Activated T-cell treated with anti-CD3 and anti-CD28 coated beads for 24 hours (primary cell): Measurements from ENCODE around the gene ERICH6.

ENCODE experiments used
- DNase-seq: peaks from one replicate; pipeline ENCODE4 v3.0.0-alpha.2; 2020; ENCODE audit warnings: low read depth

Gene ERICH6

GRCh38 chr3:150736903-150737832 is 33.4 kb upstream of the ERICH6 start:
- DNase-seq: no peak

- DNase-seq: no peak
Measured at GRCh38 chr3:150736316-150736719, 32.6 kb upstream of the ERICH6 start.

GRCh38 chr3:150734795-150735119 is 31.0 kb upstream of the ERICH6 start:
- no peak for DNase-seq

- DNase-seq: no peak
Measured at GRCh38 chr3:150733936-150734794, 30.4 kb upstream of the ERICH6 start.

- no peak for DNase-seq
Measured at GRCh38 chr3:150733373-150733935, 29.7 kb upstream of the ERICH6 start.

- DNase-seq: no peak
Measured at GRCh38 chr3:150729682-150730360, 26.1 kb upstream of the ERICH6 start.

- no peak for DNase-seq
Measured at GRCh38 chr3:150727653-150728502, 24.2 kb upstream of the ERICH6 start.

GRCh38 chr3:150725548-150725947 is 21.8 kb upstream of the ERICH6 start:
- no peak for DNase-seq

- no peak for DNase-seq
Measured at GRCh38 chr3:150723946-150724345, 20.2 kb upstream of the ERICH6 start.

- no peak for DNase-seq
Measured at GRCh38 chr3:150722267-150722666, 18.5 kb upstream of the ERICH6 start.

- no peak for DNase-seq
Measured at GRCh38 chr3:150721285-150722130, 17.8 kb upstream of the ERICH6 start.

GRCh38 chr3:150720444-150720843 is 16.7 kb upstream of the ERICH6 start:
- DNase-seq: no peak

- no peak for DNase-seq
Measured at GRCh38 chr3:150710097-150710496, 6.4 kb upstream of the ERICH6 start.

GRCh38 chr3:150703299-150703755 is 393 bp downstream of the ERICH6 start:
- DNase-seq: peak; percentile 15

- DNase-seq: no peak
Measured at GRCh38 chr3:150699068-150699639, 4.6 kb downstream of the ERICH6 start.

GRCh38 chr3:150697646-150698045 is 6.1 kb downstream of the ERICH6 start:
- DNase-seq: no peak

GRCh38 chr3:150691414-150692040 is 12.2 kb downstream of the ERICH6 start:
- no peak for DNase-seq

GRCh38 chr3:150687613-150688012 is 16.1 kb downstream of the ERICH6 start:
- DNase-seq: no peak

GRCh38 chr3:150682824-150683223 is 20.9 kb downstream of the ERICH6 start:
- no peak for DNase-seq
